IPS-NIHi11 (cell line): Measurements from ENCODE around the gene ATP5F1D.
A peak's percentile ranks its signal among the peaks of the same experiment; 100 is the strongest.

Experiments used
- DNase-seq: peaks from one replicate; pipeline ENCODE4 v3.0.0; 2012; ENCODE audit warnings: mixed read lengths, low spot score

Gene ATP5F1D

DNA sequence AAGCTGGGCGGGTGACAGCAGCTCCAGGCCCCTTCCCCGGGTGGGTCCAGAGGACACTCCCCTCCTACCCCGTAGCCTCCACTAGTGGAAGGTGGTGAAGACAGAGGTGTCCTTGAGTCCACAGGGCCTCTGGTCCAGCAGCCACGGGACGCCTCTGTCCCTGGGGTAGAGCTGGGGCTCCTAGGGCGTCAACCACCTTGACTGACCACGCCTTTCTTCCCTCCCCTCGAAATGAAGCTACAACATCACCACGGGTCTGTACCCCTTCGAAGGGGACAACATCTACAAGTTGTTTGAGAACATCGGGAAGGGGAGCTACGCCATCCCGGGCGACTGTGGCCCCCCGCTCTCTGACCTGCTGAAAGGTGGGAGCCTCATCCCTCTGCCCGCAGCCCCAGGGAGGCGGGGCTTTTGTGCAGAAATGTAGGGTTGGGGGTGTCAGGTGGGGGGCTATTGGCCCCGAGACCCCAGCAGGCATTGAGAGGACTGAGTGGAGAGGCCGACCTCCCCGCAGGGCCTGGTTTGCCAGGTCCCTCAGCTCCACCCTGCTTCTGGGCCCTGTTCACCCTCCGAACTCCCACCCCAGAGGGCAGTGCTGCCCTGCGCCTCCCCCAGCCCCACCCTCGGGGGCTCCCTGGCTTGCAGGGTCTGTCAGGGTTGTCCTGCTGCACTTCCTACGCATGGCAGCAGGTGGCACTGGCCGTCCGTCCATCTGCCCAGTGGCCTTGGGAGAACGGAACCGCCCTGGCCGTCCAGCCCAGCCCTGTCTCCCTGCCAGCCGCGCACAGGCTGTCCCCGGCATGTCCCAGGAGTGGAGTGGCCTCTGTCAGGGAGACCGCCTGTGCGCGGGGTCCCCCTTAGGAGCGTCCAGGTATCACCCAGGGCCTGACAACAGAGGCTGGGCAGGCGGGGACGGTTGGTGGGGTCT is 20.3 kb upstream of the ATP5F1D start:
- peak; percentile 81 for DNase-seq

GRCh38 chr19:1221904-1222255 is 19.7 kb upstream of the ATP5F1D start:
- DNase-seq, result no peak

GRCh38 chr19:1222394-1222793 is 19.2 kb upstream of the ATP5F1D start:
- no peak for DNase-seq

GRCh38 chr19:1223018-1223855 is 18.3 kb upstream of the ATP5F1D start:
- peak; percentile 87 for DNase-seq

DNA sequence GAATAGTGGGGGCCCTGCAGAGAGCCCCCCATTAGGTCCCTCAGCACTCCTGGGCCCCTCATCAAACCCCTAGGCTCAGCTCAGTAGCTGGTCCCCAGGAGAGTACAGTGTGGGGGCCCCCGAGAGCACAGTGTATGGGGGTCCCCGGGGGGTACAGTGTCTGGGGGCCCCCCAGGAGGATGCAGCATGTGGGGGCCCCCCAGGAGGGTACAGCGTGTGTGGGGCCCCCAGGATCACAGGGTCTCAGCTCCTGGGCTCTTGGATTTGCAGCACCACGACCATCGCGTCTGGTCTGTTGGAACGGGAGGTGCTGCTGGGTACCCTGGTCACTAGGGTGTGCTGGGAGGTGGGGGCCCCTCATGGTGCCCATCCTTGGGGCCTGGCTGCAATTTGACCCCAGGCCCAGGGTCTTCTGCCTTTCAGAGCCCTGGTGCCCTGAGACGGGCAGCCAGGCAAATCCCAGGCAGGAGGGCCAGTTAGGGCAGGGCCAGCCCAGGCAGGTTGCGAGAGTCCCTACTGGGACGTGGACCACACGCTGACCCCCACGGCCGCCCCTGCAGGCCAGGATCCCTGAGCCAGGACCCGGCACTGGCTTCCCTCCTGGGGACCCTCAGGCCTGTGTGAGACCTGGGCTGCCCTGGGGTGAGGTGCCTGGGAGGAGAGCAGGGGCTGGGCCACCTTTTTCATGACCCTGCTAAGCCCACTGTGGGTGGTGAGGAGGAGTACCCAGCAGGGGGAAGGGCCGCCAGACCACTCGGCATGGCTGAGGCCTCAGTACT is 17.3 kb upstream of the ATP5F1D start:
- DNase-seq, result no peak

GRCh38 chr19:1224847-1225246 is 16.7 kb upstream of the ATP5F1D start:
- no peak for DNase-seq

GRCh38 chr19:1225440-1226226 is 15.9 kb upstream of the ATP5F1D start:
- DNase-seq, result no peak

- no peak for DNase-seq
Observed at GRCh38 chr19:1226227-1226518, 15.4 kb upstream of the ATP5F1D start.

DNA sequence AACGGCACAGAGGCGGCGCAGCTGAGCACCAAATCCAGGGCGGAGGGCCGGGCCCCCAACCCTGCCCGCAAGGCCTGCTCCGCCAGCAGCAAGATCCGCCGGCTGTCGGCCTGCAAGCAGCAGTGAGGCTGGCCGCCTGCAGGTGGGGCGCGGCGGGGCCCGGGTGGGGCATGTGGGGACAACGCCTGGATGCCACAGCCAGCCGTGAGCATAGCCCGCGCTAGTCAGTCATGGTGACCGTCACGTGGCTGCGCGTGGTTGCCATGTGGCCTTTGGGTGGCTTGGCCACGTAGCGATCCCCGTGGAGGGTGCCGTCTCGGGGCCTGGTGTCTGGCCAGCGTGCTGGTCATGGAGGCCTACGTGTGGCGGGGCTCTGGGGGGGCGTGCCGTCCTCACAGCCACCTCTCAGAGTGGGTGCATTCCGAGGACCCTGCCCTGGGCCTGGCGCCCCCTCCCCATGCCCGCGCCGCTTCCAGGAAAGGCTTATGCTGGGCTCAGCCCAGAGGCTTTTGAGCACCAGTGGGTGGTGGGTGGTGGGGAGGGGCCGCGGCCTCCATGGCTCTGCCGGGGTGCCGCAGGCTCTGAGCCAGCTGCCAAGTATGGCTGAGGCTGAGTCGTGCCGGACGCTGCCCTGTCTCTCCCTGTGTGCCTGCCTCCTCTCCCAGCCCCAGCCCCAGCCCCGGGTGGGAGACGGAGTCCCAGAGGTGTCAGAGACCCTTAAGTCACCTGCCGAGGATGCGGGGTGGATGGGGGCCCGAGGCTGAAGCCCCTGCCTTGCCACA is 14.8 kb upstream of the ATP5F1D start:
- DNase-seq, result no peak

GRCh38 chr19:1227304-1228054 is 14.1 kb upstream of the ATP5F1D start:
- peak; percentile 70 for DNase-seq

- no peak for DNase-seq
Observed at GRCh38 chr19:1228161-1228957, 13.2 kb upstream of the ATP5F1D start.

DNA sequence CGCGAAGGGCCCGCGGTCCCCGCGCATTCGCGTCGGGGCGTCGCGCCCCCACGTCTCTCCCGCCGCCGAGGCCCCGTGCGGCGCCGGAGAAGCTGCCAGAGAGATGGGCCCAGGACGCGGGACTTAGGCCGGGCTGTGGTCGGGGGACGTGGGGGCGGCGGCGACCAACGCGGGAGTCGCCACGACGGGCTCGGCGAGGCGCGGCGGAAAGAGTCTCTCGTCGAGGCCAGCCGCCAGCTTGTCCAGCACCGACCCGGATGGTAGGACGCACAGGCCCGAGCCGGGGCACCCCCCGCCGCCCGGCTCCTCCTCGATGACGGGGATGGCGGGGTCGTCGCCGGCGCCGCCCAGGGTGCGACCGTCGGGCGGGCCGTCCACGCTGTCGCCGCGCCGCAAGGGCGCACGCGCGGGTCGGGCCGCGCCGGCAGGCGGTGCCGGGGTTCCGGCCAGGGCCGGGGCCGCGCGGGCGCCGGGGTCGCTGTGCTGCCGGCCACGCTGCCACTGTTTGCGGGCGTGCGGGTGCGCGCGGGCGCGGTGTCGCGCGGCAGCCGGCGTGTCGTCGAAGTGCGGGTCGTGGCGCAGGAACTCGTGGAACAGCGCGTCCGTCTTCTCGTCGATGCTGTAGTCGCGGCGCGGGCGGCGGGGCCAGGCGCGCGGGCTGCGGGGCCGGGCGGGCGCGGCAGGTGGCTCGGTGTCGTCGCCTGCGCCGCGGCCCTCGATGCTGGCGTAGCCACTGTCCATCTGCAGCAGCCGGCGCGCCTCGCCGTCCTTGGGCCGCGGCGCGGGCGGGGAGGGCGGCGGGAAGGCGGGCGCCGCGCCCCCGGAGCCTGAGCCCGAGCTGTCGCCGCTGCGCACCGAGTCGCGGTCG is 12.3 kb upstream of the ATP5F1D start:
- DNase-seq, result no peak

DNA sequence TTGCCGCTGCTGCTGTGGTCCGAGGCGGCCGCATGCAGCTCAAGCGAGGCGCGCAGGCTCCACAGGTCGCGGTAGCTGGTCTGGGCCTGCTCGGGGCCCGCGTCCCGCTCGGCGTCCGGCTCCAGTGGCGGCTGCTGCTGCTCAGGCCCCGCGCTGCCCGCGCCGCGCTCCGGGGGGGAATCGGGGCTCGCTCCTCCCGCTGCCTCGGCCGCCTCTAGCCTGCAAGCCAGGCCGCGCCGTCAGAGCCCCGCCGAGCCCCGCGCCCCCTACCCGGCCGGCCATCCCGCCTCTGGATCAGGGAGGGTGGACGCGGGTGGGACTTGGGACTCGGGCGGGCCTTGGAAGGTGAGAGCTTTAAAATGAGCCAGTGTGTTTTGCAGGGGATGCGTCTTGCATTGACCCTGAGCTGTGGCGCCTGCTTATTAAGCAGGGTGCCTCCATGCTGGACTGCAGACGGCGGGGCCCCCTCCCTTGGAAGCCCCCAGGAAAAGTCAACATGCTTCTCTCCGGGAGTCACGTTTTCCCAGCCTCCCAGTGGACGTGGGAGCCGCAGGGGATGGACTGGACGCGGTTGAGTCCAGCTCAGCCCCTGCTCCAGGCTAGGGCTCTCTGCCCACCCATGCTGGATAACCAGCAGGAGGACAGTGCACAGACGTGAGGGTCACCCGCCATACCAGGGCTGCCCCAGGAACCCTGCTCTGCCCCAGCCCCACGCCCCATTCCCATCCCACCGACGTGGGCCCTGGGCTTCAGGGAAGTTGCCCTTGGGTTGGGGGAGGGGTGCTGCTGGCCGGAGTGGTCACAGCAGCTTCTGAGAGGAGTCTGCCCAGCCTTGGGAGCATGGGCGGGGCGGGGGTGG is 11.4 kb upstream of the ATP5F1D start:
- DNase-seq, result no peak

DNA sequence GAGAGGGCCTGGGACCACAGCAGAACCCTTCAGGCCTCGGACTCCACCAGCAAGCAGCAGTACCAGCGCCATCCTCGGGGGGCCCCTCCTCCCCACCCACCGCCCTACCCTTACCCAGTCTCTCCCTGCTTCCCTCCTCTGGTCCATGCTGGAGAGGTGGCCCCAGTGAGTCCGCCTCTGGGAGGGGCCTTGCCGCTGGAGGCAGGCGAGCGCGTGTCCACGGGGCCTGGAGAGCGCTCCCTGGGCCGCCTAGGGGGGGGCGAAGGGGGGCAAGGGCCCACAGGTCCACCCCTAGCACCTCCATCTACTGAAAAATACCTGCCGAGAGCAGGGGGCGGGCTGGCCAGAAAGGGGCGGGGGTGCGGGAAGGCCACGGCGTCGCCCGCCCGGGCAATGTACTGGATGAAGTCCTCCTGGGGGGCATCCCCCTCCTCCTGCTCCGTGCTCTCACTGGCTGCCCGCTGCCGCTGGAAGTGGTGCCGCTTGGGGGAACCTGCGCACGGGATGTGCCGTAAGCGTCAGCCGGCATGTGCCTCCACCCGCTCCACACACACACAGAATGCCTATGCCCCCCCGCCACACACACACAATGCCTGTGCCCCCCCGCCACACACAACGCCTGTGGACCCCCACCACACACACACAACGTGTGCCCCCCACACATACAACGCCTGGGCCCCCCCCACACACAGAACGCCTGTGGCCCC is 10.6 kb upstream of the ATP5F1D start:
- peak; percentile 61 for DNase-seq

DNA sequence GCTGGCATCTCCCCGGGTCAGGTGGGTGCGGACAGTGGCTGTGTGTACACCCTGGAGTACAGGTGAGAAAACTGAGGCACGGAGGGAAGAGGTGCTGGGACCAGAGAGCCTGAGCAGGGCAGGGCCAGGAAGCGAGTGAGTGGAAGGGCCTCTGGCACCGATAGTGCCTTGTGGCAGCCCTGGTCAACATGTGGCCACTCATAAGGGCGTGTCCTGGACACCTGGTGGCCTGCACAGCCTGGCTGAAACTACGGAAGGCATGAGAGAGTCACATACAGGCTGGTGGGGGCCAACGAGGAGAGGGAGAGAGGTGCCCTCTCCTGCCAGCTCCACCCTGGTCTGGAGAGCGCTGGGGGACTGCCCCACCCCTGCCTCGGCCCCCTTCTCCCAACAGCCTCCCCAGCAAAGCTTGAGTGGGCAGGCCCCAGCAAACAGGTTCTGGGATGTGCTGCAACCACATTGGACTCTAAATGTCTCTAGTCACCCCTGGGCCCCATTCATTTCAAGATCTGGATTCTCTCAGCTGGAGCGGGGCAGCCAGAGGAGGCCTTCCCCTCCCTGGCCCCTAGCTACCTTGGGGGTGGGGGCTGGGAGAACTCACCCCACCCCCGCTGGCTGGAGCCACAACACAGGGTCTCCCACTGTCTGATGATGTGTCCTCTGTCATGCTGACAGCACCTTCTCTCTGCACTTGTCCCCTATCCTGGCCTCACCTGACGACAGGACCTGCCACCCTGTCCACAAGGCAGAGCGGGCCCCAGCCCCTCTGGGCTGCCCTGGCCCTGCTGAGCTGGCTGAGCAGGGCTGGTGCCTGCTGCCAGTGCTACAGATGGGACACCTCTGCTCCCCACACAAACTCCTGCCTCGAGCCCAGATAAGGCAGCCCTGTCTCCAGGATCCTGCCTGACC is 9.6 kb upstream of the ATP5F1D start:
- DNase-seq, result no peak

DNA sequence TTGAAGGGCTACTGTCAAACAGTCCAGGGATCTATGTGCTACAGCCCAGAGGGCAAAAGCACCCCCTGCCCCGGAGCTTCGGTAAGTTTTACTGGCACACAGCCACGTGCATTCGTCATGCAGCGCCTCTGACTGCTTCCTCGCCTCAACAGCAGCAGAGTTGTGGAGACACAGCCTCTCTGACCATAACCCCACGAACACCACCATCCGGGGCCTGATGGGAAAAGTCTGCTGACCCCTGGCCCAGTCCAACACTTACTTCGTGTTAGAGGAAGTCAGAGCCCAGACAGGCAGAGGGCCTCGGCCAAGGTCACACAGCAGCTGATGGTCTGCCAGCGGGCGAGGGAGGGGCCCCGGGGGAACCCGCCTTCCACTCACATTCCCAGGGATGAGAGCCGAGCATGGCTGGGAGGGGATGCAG is 8.9 kb upstream of the ATP5F1D start:
- DNase-seq, result no peak
